ENCODE data around the gene ZNF655.

Gene ZNF655

GRCh38 chr7:99594948-99595745, 36.7 kb downstream of the ZNF655 start:
- TF ChIP-seq CEBPB (IDR thresholded peaks at IDR 0.05) = no peak
- TF ChIP-seq EP300 (IDR thresholded peaks at IDR 0.05; ENCODE audit: borderline replicate concordance) = no peak
- no peak for TF ChIP-seq YY1 (IDR thresholded peaks at IDR 0.05; ENCODE audit: low read depth)
- TF ChIP-seq EGR1 (IDR thresholded peaks at IDR 0.05) = no peak
- no peak for TF ChIP-seq NFIC (IDR thresholded peaks at IDR 0.05)
- TF ChIP-seq USF1 (IDR thresholded peaks at IDR 0.05) = no peak
- no peak for TF ChIP-seq FOXM1 (IDR thresholded peaks at IDR 0.05; ENCODE audit: borderline replicate concordance, low read depth)
- no peak for TF ChIP-seq TCF12 (IDR thresholded peaks at IDR 0.05; ENCODE audit: low read depth)
- TF ChIP-seq RAD21 (IDR thresholded peaks at IDR 0.05; ENCODE audit: low read depth) = no peak
- no peak for TF ChIP-seq REST (IDR thresholded peaks at IDR 0.05; ENCODE audit: low read depth)
- no peak for TF ChIP-seq ZBTB7A (IDR thresholded peaks at IDR 0.05; ENCODE audit: low read depth)
- no peak for TF ChIP-seq TEAD4 (IDR thresholded peaks at IDR 0.05)
- TF ChIP-seq MAX (IDR thresholded peaks at IDR 0.05) = no peak
- TF ChIP-seq TAF1 (IDR thresholded peaks at IDR 0.05; ENCODE audit: low read depth) = no peak
- TF ChIP-seq CREB1 (IDR thresholded peaks at IDR 0.05; ENCODE audit: low read depth) = no peak

- TF ChIP-seq YY1 (IDR thresholded peaks at IDR 0.05; ENCODE audit: low read depth) (no peak), EGR1 (IDR thresholded peaks at IDR 0.05) (no peak), CREB1 (IDR thresholded peaks at IDR 0.05; ENCODE audit: low read depth) (no peak), EP300 (IDR thresholded peaks at IDR 0.05; ENCODE audit: borderline replicate concordance) (no peak), CEBPB (IDR thresholded peaks at IDR 0.05) (no peak), ZBTB7A (IDR thresholded peaks at IDR 0.05; ENCODE audit: low read depth) (no peak), NFIC (IDR thresholded peaks at IDR 0.05) (no peak), USF1 (IDR thresholded peaks at IDR 0.05) (no peak), TEAD4 (IDR thresholded peaks at IDR 0.05) (no peak), RAD21 (IDR thresholded peaks at IDR 0.05; ENCODE audit: low read depth) (no peak), TCF12 (IDR thresholded peaks at IDR 0.05; ENCODE audit: low read depth) (no peak), REST (IDR thresholded peaks at IDR 0.05; ENCODE audit: low read depth) (no peak), FOXM1 (IDR thresholded peaks at IDR 0.05; ENCODE audit: borderline replicate concordance, low read depth) (no peak), MAX (IDR thresholded peaks at IDR 0.05) (no peak), TAF1 (IDR thresholded peaks at IDR 0.05; ENCODE audit: low read depth) (no peak)
These were observed 38.0 kb downstream of the ZNF655 start for GRCh38 chr7:99596408-99596955.

GRCh38 chr7:99597762-99598501, 39.5 kb downstream of the ZNF655 start, which contains the start of gene TMEM225B:
TMEM225B (plus strand) TSS chr7:99598267; CDS start chr7:99604389, 6,122 bp downstream.
- no peak for TF ChIP-seq REST (IDR thresholded peaks at IDR 0.05; ENCODE audit: low read depth)
- no peak for TF ChIP-seq RAD21 (IDR thresholded peaks at IDR 0.05; ENCODE audit: low read depth)
- no peak for TF ChIP-seq TAF1 (IDR thresholded peaks at IDR 0.05; ENCODE audit: low read depth)
- no peak for TF ChIP-seq TEAD4 (IDR thresholded peaks at IDR 0.05)
- no peak for TF ChIP-seq TCF12 (IDR thresholded peaks at IDR 0.05; ENCODE audit: low read depth)
- TF ChIP-seq ZBTB7A (IDR thresholded peaks at IDR 0.05; ENCODE audit: low read depth) = no peak
- no peak for TF ChIP-seq CEBPB (IDR thresholded peaks at IDR 0.05)
